ENCODE measurements around the gene PPP1R9A. TPM values are rescaled to one million over a fixed set of nuclear protein-coding genes. Genes with fewer than 3 reads are reported as not detected.

PPP1R9A gene
- total RNA-seq, result 10 to 100 TPM; 17.7 to 20.2 TPM

DNA sequence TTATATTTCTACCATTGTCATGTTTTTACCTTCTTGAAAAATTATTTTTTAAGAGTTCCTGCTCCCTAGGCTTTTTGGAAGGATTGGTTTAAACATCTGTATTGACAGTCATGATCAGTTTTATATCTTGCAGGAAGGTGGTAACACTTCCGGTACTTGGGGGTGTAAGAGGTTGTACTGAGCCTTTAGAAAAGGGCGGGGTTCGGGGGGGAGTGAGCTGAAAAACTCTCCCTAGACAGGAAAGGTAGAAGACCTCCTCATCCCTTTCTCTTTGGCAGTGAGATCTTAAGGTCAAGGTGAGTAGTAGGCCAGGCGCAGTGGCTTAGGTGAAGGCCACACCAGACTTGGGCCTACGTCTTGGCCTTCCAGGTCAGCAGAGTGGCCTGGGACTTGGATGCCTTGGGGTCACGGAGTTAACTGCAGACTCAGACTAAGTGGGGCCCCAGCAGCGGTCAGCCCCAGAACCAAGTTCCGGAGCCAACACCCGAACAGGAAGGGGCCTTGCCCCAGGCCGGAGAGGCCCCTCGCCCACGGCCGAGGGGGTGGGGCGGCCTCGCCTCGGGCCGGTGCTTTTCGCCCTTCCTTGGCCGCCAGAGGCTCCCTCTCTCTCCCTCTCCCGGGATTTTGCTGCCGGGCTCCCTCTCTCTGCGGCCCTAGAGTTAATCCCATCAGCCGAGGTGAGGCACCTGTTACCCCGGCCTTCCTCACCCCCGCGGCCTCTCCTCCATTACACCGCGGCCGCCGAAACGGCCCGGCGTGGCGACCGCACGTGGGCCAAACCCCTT, at the start of gene PPP1R9A:
Gene PPP1R9A (plus strand): TSS at position 569 of the 785 bp plus-strand sequence. CDS start 2,520 bp downstream, outside the sequence.
- TF ChIP-seq CTCF (IDR thresholded peaks at IDR 0.05), result peak; percentile 11
- intact Hi-C loops (cut with DNase I), result no loop called here
- H3K4me3 ChIP-seq, result peak within 1 kb of the TSS; percentile 50
- DNase-seq, result peak; percentile 57
- peak within 1 kb of the TSS; percentile 30 for H3K27ac ChIP-seq
- H3K9me3 ChIP-seq, result no peaks in the 10 kb centered on the region
- H3K4me1 ChIP-seq, result no peaks in the 10 kb centered on the region
- H3K27me3 ChIP-seq, result no peaks in the 10 kb centered on the region
- H3K9ac ChIP-seq (ENCODE audit: low read depth in 2 of 2, low read length in 2 of 2), result peak within 1 kb of the TSS; percentile 64 to 76
- no peaks in the 10 kb centered on the region for H3K36me3 ChIP-seq

- Histone ChIP-seq H3K9ac (ENCODE audit: low read depth in 2 of 2, low read length in 2 of 2) (no peak overlapping the region), H3K9me3 (no peaks in the 10 kb centered on the region), H3K4me1 (no peaks in the 10 kb centered on the region), H3K4me3 (no peak overlapping the region), H3K36me3 (no peaks in the 10 kb centered on the region), H3K27me3 (no peaks in the 10 kb centered on the region), H3K27ac (no peak overlapping the region)
- intact Hi-C loops (cut with DNase I), result no loop called here
- TF ChIP-seq CTCF (IDR thresholded peaks at IDR 0.05), result no peak
- DNase-seq, result no peak
Observed at GRCh38 chr7:94871132-94871531, 36.3 kb upstream of the PPP1R9A start.

GRCh38 chr7:94873239-94873638, 34.2 kb upstream of the PPP1R9A start:
- no peak overlapping the region for H3K27ac ChIP-seq
- no peaks in the 10 kb centered on the region for H3K4me1 ChIP-seq
- TF ChIP-seq CTCF (IDR thresholded peaks at IDR 0.05), result no peak
- no peak overlapping the region for H3K4me3 ChIP-seq
- H3K9ac ChIP-seq (ENCODE audit: low read depth in 2 of 2, low read length in 2 of 2), result no peak overlapping the region
- H3K36me3 ChIP-seq, result no peaks in the 10 kb centered on the region
- no peaks in the 10 kb centered on the region for H3K9me3 ChIP-seq
- H3K27me3 ChIP-seq, result no peaks in the 10 kb centered on the region
- intact Hi-C loops (cut with DNase I), result no loop called here
- no peak for DNase-seq

DNA sequence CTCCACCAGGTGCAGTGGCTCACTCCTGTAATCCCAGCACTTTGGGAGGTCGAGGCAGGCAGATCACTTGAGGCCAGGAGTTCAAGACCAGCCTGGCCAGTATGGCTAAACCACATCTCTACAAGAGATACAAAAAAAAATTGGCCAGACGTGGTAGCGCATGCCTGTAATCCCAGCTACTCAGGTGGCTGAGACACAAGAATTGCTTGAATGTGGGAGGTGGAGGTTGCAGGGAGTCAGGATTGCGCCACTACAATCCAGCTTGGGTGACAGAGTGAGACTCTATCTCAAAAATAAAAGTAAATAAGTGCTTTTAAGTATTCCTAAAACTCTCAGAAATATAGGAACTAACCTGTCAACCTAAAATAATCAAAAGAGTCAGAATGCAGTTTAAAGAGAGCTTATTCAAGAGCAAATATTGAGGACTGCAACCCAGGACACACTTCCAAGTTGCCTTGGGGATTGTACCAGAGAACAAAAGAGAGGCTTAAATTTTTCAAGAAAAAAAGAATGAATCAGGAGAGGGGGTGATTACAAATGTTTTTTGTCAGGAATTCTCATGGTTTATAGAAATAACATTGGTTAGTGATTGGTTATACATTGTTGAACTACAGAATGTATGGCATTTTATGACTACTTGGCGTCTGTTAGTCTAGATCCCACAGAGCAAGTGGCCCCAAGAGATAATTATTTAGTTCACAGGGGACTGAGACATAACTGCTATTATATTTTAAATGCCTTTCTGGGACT, 33.2 kb upstream of the PPP1R9A start:
- DNase-seq, result no peak
- Histone ChIP-seq H3K27ac (no peak overlapping the region), H3K4me3 (no peak overlapping the region), H3K4me1 (no peaks in the 10 kb centered on the region), H3K9me3 (no peaks in the 10 kb centered on the region), H3K9ac (ENCODE audit: low read depth in 2 of 2, low read length in 2 of 2) (no peak overlapping the region), H3K27me3 (no peaks in the 10 kb centered on the region), H3K36me3 (no peaks in the 10 kb centered on the region)
- TF ChIP-seq CTCF (IDR thresholded peaks at IDR 0.05), result no peak
- intact Hi-C loops (cut with DNase I), result no loop called here

DNA sequence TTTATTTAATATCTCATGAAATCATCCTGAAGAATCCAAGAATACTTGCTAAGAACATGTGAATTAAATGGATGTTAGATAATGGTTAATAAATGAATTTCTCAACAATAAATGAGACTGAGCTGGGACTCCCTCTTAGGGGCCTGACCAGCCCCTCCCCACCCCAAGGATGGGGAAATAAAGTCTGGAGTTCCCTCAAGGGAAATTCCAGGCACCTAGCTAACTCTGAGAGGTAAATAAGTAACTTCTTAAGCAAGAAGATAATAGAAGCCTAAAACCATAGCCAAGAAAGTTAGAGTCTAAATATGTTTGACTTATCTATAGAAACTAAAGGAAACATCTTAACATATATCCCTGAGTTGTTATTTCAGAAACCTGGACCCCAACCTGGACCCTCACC, 32.2 kb upstream of the PPP1R9A start:
- H3K4me3 ChIP-seq, result no peak overlapping the region
- intact Hi-C loops (cut with DNase I), result no loop called here
- DNase-seq, result no peak
- H3K36me3 ChIP-seq, result no peaks in the 10 kb centered on the region
- no peaks in the 10 kb centered on the region for H3K4me1 ChIP-seq
- no peaks in the 10 kb centered on the region for H3K27me3 ChIP-seq
- no peak for TF ChIP-seq CTCF (IDR thresholded peaks at IDR 0.05)
- no peak overlapping the region for H3K9ac ChIP-seq (ENCODE audit: low read depth in 2 of 2, low read length in 2 of 2)
- no peaks in the 10 kb centered on the region for H3K9me3 ChIP-seq
- H3K27ac ChIP-seq, result no peak overlapping the region

All from colonic mucosa (tissue), 4 donors.